OCI-LY1 (cell line): ENCODE measurements around the gene GPR137C.

Experiments
- H2AFZ ChIP-seq: fragments of 200-600 bp; sonication (generic), shearing (Covaris generic); 2 replicates; pipeline ENCODE4 v1.6.0; 2014; ENCODE audit warnings: antibody characterized with exemption, mild to moderate bottlenecking, low read length
- H3F3A ChIP-seq: fragments of 200-600 bp; sonication (generic), shearing (Covaris generic); 2 replicates; pipeline ENCODE4 v1.6.0; 2014; ENCODE audit warnings: mild to moderate bottlenecking, antibody characterized with exemption, low read length, moderate library complexity; ENCODE audit not compliant: insufficient read depth
- H3K27ac ChIP-seq: fragments of 200-600 bp; sonication (generic); 2 replicates; pipeline ENCODE4 v1.5.1; 2014; ENCODE audit warnings: low read length, mixed run types, mild to moderate bottlenecking, low read depth; ENCODE audit not compliant: poor library complexity, severe bottlenecking
- H3K27me3 ChIP-seq: fragments of 200-600 bp; sonication (generic); 2 replicates; pipeline ENCODE4 v1.6.0; 2014; ENCODE audit warnings: antibody characterized with exemption, mild to moderate bottlenecking, low read length, moderate library complexity; ENCODE audit not compliant: insufficient read depth
- H3K36me3 ChIP-seq: fragments of 200-600 bp; sonication (generic); 2 replicates; pipeline ENCODE4 v1.6.1; 2014; ENCODE audit warnings: mild to moderate bottlenecking, antibody characterized with exemption, low read length, moderate library complexity, mixed read lengths; ENCODE audit not compliant: insufficient read depth
- H3K4me1 ChIP-seq: fragments of 200-600 bp; sonication (generic); 2 replicates; pipeline ENCODE4 v1.5.1; 2014; ENCODE audit warnings: mild to moderate bottlenecking, low read length, moderate library complexity; ENCODE audit not compliant: insufficient read depth, severe bottlenecking
- H3K4me2 ChIP-seq: fragments of 200-600 bp; sonication (generic), shearing (Covaris generic); 2 replicates; pipeline ENCODE4 v1.6.1; 2014; ENCODE audit warnings: low read length
- H3K4me3 ChIP-seq: fragments of 200-600 bp; sonication (generic); 2 replicates; pipeline ENCODE4 v1.5.1; 2014; ENCODE audit warnings: low read length, low read depth, mild to moderate bottlenecking, mixed read lengths; ENCODE audit not compliant: poor library complexity, severe bottlenecking
- H3K79me2 ChIP-seq: fragments of 200-600 bp; shearing (Covaris generic); 2 replicates; pipeline ENCODE4 v1.6.1; 2016; ENCODE audit warnings: mixed run types, low read length, mixed read lengths; ENCODE audit not compliant: insufficient read depth
- H3K9ac ChIP-seq: fragments of 200-600 bp; sonication (generic), shearing (Covaris generic); 2 replicates; pipeline ENCODE4 v1.6.1; 2014; ENCODE audit warnings: mild to moderate bottlenecking, low read length, mixed read lengths
- H3K9me2 ChIP-seq: fragments of 200-600 bp; sonication (generic), shearing (Covaris generic); 2 replicates; pipeline ENCODE4 v1.6.1; 2014; ENCODE audit warnings: low read depth, mild to moderate bottlenecking, low read length, mixed read lengths
- H3K9me3 ChIP-seq: fragments of 200-600 bp; shearing (Covaris generic); 2 replicates; pipeline ENCODE4 v1.6.1; 2014; ENCODE audit warnings: low read length, mixed read lengths
- H4K20me1 ChIP-seq: fragments of 200-600 bp; sonication (generic), shearing (Covaris generic); 2 replicates; pipeline ENCODE4 v1.6.0; 2016; ENCODE audit warnings: mild to moderate bottlenecking, low read length; ENCODE audit not compliant: insufficient read depth
- CTCF ChIP-seq: fragments of 200-600 bp; sonication (generic), shearing (Covaris generic); IDR thresholded peaks from 2 replicates; pipeline ENCODE4 v1.5.1; 2017; ENCODE audit warnings: mild to moderate bottlenecking, antibody characterized with exemption, low read length, moderate library complexity, mixed read lengths
- EZH2 ChIP-seq: fragments of 200-600 bp; sonication (generic), shearing (Covaris generic); IDR thresholded peaks from 2 replicates; pipeline ENCODE4 v1.8.0; 2017; ENCODE audit warnings: borderline replicate concordance, mixed run types, mild to moderate bottlenecking, antibody characterized with exemption, low read length, moderate library complexity, mixed read lengths

Gene GPR137C

GRCh38 chr14:52607061-52607460 is 54.4 kb downstream of the GPR137C start:
- H3K9me2 ChIP-seq: no peaks in the 10 kb centered on the region
- H4K20me1 ChIP-seq: no peaks in the 10 kb centered on the region
- H3K4me1 ChIP-seq: peaks cover 2% of the 10 kb centered on the region
- H3K36me3 ChIP-seq: no peaks in the 10 kb centered on the region
- no peak overlapping the region for H2AFZ ChIP-seq
- no peak overlapping the region for H3K9ac ChIP-seq
- no peaks in the 10 kb centered on the region for H3F3A ChIP-seq
- H3K4me3 ChIP-seq: no peak overlapping the region
- H3K27me3 ChIP-seq: no peaks in the 10 kb centered on the region
- no peaks in the 10 kb centered on the region for H3K79me2 ChIP-seq
- H3K27ac ChIP-seq: no peak overlapping the region
- H3K9me3 ChIP-seq: no peaks in the 10 kb centered on the region
- H3K4me2 ChIP-seq: no peak overlapping the region
- no peak for TF ChIP-seq CTCF
- TF ChIP-seq EZH2: no peak

DNA sequence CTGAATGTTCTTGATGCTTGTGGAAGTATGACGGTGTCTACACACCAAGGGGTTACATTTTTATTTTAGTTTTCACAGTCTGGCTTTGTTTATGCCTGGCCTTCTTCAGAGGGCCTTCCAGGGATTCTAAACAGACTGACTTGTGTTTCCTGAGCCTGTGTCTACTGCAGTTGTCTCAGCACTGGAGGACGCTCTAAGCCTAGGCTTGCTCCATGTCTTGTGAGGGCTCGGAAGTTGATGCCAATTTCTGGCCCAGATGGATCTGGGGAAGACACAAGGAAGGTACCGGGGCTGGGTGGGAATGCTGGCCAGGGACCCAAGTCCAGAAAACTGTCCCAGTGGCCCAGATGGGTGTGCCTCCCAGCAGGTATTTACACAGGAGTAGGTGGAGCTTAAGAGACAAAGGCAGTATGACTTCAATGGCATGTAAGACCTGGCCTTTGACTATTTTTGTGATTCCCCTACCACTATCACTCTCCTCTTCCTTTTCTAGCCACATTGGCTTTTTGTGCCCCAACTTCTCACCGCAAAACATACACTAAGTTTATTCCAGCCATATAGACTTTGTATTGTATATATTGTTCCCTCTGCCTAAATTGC is 56.9 kb downstream of the GPR137C start:
- Histone ChIP-seq H3K4me2 (no peak overlapping the region), H3K79me2 (no peaks in the 10 kb centered on the region), H3K9ac (no peak overlapping the region), H3K9me3 (no peaks in the 10 kb centered on the region), H3K4me3 (no peak overlapping the region), H3K4me1 (no peaks in the 10 kb centered on the region), H3K27me3 (no peaks in the 10 kb centered on the region), H3F3A (no peaks in the 10 kb centered on the region), H3K36me3 (no peaks in the 10 kb centered on the region), H2AFZ (no peak overlapping the region), H4K20me1 (no peaks in the 10 kb centered on the region), H3K9me2 (no peaks in the 10 kb centered on the region), H3K27ac (no peak overlapping the region)
- TF ChIP-seq CTCF (no peak), EZH2 (no peak)

- Histone ChIP-seq H3K4me2 (no peak overlapping the region), H4K20me1 (no peaks in the 10 kb centered on the region), H3F3A (no peaks in the 10 kb centered on the region), H3K27ac (no peak overlapping the region), H2AFZ (no peak overlapping the region), H3K9me2 (no peaks in the 10 kb centered on the region), H3K79me2 (no peaks in the 10 kb centered on the region), H3K36me3 (no peaks in the 10 kb centered on the region), H3K9ac (no peak overlapping the region), H3K9me3 (no peaks in the 10 kb centered on the region), H3K4me1 (no peaks in the 10 kb centered on the region), H3K4me3 (no peak overlapping the region), H3K27me3 (no peaks in the 10 kb centered on the region)
- TF ChIP-seq EZH2 (no peak), CTCF (no peak)
Observed at GRCh38 chr14:52610187-52610586, 57.6 kb downstream of the GPR137C start.
